SU-DHL-6 (cell line): ENCODE measurements around the gene RNF182.
"Not testable (repeated sequence)": the region's sequence is repeated elsewhere in the genome, so short reads cannot be mapped to it uniquely, and the experiment has no call there.

Experiments
- H2AFZ ChIP-seq: fragments of 200-600 bp; sonication (generic); 2 replicates; pipeline ENCODE4 v1.6.1; 2014; ENCODE audit warnings: low read depth, mild to moderate bottlenecking, moderate library complexity, mixed read lengths, antibody characterized with exemption, low read length; ENCODE audit not compliant: severe bottlenecking
- H3F3A ChIP-seq: fragments of 200-600 bp; shearing (Covaris generic); 2 replicates; pipeline ENCODE4 v1.6.0; 2016; ENCODE audit warnings: antibody characterized with exemption, mild to moderate bottlenecking; ENCODE audit not compliant: insufficient read depth
- H3K27ac ChIP-seq: fragments of 200-600 bp; sonication (generic); 2 replicates; pipeline ENCODE4 v1.5.1; 2016; ENCODE audit warnings: low read depth, mild to moderate bottlenecking, low read length, moderate library complexity, mixed read lengths
- H3K27me3 ChIP-seq: fragments of 200-600 bp; sonication (generic), shearing (Covaris generic); 2 replicates; pipeline ENCODE4 v1.6.0; 2014; ENCODE audit warnings: mild to moderate bottlenecking, low read length
- H3K36me3 ChIP-seq: fragments of 200-600 bp; sonication (generic); 2 replicates; pipeline ENCODE4 v1.6.1; 2014; ENCODE audit warnings: mild to moderate bottlenecking, low read length, mixed read lengths
- H3K4me2 ChIP-seq: fragments of 300-600, 200-600 bp; shearing (Covaris generic), sonication (generic); 2 replicates; pipeline ENCODE4 v1.6.0; 2014; ENCODE audit warnings: low read length, low read depth, mild to moderate bottlenecking; ENCODE audit not compliant: poor library complexity, severe bottlenecking
- H3K4me3 ChIP-seq: fragments of 200-600 bp; sonication (generic); 2 replicates; pipeline ENCODE4 v1.5.1; 2014; ENCODE audit warnings: antibody characterized with exemption, low read length, mild to moderate bottlenecking, mixed read lengths; ENCODE audit not compliant: insufficient read depth, poor library complexity, severe bottlenecking
- H3K79me2 ChIP-seq: fragments of 200-600 bp; sonication (generic); 2 replicates; pipeline ENCODE4 v1.6.1; 2014; ENCODE audit warnings: mild to moderate bottlenecking, low read length, moderate library complexity; ENCODE audit not compliant: insufficient read depth
- H3K9ac ChIP-seq: fragments of 200-600 bp; sonication (generic); 2 replicates; pipeline ENCODE4 v1.7.0; 2014; ENCODE audit warnings: mild to moderate bottlenecking, low read length
- H3K9me2 ChIP-seq: fragments of 200-600 bp; sonication (generic); replicated peaks from 2 replicates; pipeline ENCODE4 v1.6.1; 2014; ENCODE audit warnings: low read length; ENCODE audit not compliant: insufficient read depth
- H3K9me3 ChIP-seq: fragments of 200-600 bp; sonication (generic); 2 replicates; pipeline ENCODE4 v1.6.1; 2014; ENCODE audit warnings: low read length, mixed read lengths; ENCODE audit not compliant: insufficient read depth
- H4K20me1 ChIP-seq: fragments of 200-600 bp; sonication (generic); 2 replicates; pipeline ENCODE4 v1.6.1; 2014; ENCODE audit warnings: low read depth, mild to moderate bottlenecking, antibody characterized with exemption, low read length, moderate library complexity, mixed read lengths
- CTCF ChIP-seq: fragments of 200-600 bp; sonication (generic); IDR thresholded peaks from one replicate; pipeline ENCODE4 v1.5.1; 2017; ENCODE audit warnings: antibody characterized with exemption, mild to moderate bottlenecking, low read length, moderate library complexity; ENCODE audit not compliant: insufficient read depth, poor library complexity, severe bottlenecking
- EZH2phosphoT487 ChIP-seq: fragments of 200-600 bp; sonication (generic), shearing (Covaris generic); conservative IDR thresholded peaks from 2 replicates; pipeline ENCODE4 v1.6.1; 2018; ENCODE audit warnings: mild to moderate bottlenecking, antibody characterized with exemption, low read length, moderate library complexity, mixed read lengths

The RNF182 gene

DNA sequence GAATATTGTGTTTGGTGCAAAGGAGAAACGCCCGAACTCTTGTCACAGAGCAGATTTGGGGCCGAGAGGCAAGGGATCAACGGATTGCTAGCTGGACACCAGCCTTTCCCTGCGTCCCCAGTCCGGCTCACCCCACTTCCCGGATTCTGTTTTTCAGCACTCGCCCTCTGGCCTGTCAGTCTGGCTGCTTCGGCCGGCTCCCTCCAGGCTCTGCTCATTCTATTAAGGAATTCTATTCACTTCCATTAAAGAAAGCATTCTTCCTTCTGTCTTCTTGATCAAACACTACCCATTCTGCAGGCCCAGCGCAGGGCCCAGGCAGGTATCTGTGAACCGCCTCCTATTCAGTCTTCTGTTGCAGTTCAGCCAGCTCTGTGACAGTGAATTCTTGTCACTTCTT lies 91.7 kb downstream of the RNF182 start:
- Histone ChIP-seq H3K36me3 (no peaks in the 10 kb centered on the region), H3F3A (no peaks in the 10 kb centered on the region), H2AFZ (no peak overlapping the region), H3K9ac (no peak overlapping the region), H3K27me3 (no peaks in the 10 kb centered on the region), H3K4me2 (no peak overlapping the region), H3K9me2 (no peaks in the 10 kb centered on the region), H3K27ac (no peak overlapping the region), H3K79me2 (no peaks in the 10 kb centered on the region), H4K20me1 (no peaks in the 10 kb centered on the region), H3K4me3 (no peak overlapping the region), H3K9me3 (no peaks in the 10 kb centered on the region)
- TF ChIP-seq EZH2phosphoT487 (no peak), CTCF (no peak)

DNA sequence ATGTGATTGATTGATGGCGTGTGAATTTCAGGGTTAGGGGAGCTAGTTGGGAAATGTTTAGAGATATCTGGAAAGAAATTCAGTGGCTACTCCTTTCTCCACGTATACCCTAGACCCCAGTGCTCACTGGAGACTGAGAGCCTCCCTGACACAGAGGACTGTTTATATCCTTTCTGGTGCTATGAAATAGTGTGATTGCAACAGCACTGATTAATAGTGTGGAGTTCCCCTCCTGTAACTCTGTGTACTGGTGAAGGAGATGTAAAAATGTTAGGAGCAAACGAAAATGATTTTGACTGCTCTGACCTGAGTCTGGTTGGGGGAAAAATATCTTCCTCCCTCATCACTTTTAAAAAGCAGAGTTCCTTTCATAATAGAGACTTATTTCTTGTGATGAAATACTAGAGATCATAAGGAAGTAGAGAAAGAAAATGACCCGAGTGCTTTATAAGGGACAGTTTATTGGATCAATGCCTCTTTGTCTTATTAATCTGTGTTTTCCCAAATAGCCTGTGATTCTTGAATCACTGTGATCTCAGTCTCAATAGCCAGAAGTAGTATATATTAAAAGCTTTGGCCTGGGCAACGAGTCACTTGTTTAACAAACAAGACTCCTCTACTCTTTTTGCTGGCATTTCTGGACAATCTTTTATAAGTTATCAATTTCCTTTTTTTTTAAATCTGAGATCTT lies 92.3 kb downstream of the RNF182 start:
- H3K36me3 ChIP-seq: no peaks in the 10 kb centered on the region
- no peak overlapping the region for H3K9ac ChIP-seq
- H3K9me3 ChIP-seq: no peaks in the 10 kb centered on the region
- no peak overlapping the region for H2AFZ ChIP-seq
- no peaks in the 10 kb centered on the region for H4K20me1 ChIP-seq
- no peak overlapping the region for H3K4me2 ChIP-seq
- no peak for TF ChIP-seq EZH2phosphoT487
- no peak for TF ChIP-seq CTCF
- no peaks in the 10 kb centered on the region for H3F3A ChIP-seq
- H3K27ac ChIP-seq: no peak overlapping the region
- no peaks in the 10 kb centered on the region for H3K27me3 ChIP-seq
- no peaks in the 10 kb centered on the region for H3K79me2 ChIP-seq
- no peaks in the 10 kb centered on the region for H3K9me2 ChIP-seq
- no peak overlapping the region for H3K4me3 ChIP-seq

- TF ChIP-seq CTCF (no peak), EZH2phosphoT487 (no peak)
- Histone ChIP-seq H3K9ac (no peak overlapping the region), H3K4me2 (no peak overlapping the region), H4K20me1 (no peaks in the 10 kb centered on the region), H2AFZ (no peak overlapping the region), H3F3A (no peaks in the 10 kb centered on the region), H3K4me3 (no peak overlapping the region), H3K27me3 (no peaks in the 10 kb centered on the region), H3K79me2 (no peaks in the 10 kb centered on the region), H3K36me3 (no peaks in the 10 kb centered on the region), H3K9me2 (no peaks in the 10 kb centered on the region), H3K9me3 (no peaks in the 10 kb centered on the region), H3K27ac (no peak overlapping the region)
These were observed 93.1 kb downstream of the RNF182 start for GRCh38 chr6:14017626-14018475.

DNA sequence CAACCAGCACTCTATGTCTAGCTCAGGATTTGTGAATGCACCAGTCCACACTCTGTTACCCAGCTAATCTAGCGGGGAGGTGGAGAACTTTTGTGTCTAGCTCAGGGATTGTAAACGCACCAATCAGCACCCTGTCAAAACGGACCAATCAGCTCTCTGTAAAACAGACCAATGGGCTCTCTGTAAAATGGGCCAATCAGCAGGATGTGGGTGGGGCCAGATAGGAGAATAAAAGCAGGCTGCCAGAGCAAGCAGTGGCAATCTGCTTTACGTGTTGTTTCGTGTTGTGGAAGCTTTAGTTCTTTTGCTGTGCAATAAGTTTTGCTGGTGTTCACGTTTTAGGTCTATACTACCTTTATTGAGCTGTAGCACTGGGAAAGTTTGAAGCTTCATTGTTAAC lies 93.8 kb downstream of the RNF182 start:
- not testable (repeated sequence) for H4K20me1 ChIP-seq, H3K27ac ChIP-seq, H3K4me2 ChIP-seq

More for the DNA sequence above, 93.8 kb downstream of the RNF182 start:
- H3K4me3 ChIP-seq, H3K9ac ChIP-seq, H3F3A ChIP-seq, H3K9me2 ChIP-seq, H3K27me3 ChIP-seq, H2AFZ ChIP-seq, H3K36me3 ChIP-seq, H3K79me2 ChIP-seq, H3K9me3 ChIP-seq: not testable (repeated sequence)
